Stimulated activated memory B cell treated with anti-CD40 and anti-IgM and Interleukin-4, amounts not matched to agents 10 μg/mL and 1 μg/mL and 100 μg/mL, for 72 hours (primary cell): ENCODE results near the gene RAB3IL1.
"Not testable (repeated sequence)": the region's sequence is repeated elsewhere in the genome, so short reads cannot be mapped to it uniquely, and the experiment has no call there.

ENCODE experiments used
- ATAC-seq: fragments of 150-1000 bp; cut with Tn5 transposase; 2 replicates; pipeline ENCODE4 v1.10.0; 2021
- H3K27ac Mint-ChIP-seq: one replicate; pipeline ENCODE4 v1.8.0; 2022; ENCODE audit warnings: mild to moderate bottlenecking, mixed read lengths
- H3K27me3 Mint-ChIP-seq: one replicate; pipeline ENCODE4 v1.8.0; 2022; ENCODE audit warnings: mixed read lengths
- H3K36me3 Mint-ChIP-seq: one replicate; pipeline ENCODE4 v1.8.0; 2022; ENCODE audit warnings: mixed read lengths
- H3K4me1 Mint-ChIP-seq: one replicate; pipeline ENCODE4 v1.8.0; 2022; ENCODE audit warnings: mixed read lengths
- H3K4me3 Mint-ChIP-seq: one replicate; pipeline ENCODE4 v1.8.0; 2022; ENCODE audit warnings: mild to moderate bottlenecking, moderate library complexity, mixed read lengths
- H3K9me3 Mint-ChIP-seq: one replicate; pipeline ENCODE4 v1.8.0; 2022; ENCODE audit warnings: mixed read lengths

Gene RAB3IL1

GRCh38 chr11:61892085-61892370, 25.3 kb downstream of the RAB3IL1 start:
- peaks cover 7% of the 10 kb centered on the region for H3K36me3 Mint-ChIP-seq
- H3K4me1 Mint-ChIP-seq: peaks cover 43% of the 10 kb centered on the region
- peak overlapping the region; percentile 65 for H3K27ac Mint-ChIP-seq
- peaks cover 4% of the 10 kb centered on the region for H3K9me3 Mint-ChIP-seq
- H3K27me3 Mint-ChIP-seq: no peaks in the 10 kb centered on the region
- ATAC-seq: peak; percentile 86
- peak overlapping the region; percentile 78 for H3K4me3 Mint-ChIP-seq

DNA sequence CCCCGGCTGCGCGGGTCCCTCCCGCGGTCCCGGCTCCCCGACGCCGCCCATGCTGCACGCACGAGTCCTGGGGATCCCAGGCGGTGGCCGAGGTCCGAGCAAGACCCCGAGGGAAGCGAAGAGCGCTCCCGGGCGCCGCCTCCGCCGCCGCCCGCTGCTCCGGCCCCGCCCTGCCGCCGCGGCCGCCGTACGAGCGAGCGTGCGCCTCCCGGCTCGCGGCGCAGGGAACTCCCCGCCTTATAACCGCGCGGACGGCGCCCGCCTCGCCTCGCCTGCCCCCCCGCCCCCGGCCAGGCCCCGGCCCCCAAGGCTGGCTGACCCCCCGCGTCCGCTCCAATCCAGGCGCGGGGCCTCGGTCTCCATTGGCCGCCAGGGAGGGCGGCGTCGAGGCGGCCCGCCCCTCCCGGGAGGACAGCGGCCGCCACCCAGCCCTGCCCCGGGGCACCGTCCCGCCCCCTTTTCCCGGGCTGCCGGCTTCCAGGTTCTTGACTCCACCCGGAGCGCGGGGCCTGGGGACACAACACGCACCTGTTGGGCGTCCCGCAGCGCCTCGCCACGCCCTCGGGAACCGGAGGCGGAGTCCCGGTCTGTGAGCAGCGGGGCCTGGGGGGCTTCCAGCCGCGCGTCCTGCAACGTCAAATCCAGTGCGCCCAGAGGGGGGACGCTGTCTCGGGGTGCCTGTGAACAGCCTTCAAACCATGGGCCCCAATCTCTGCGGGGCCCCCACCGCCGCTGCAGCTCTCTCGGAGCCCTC, 25.9 kb downstream of the RAB3IL1 start, which contains the start of gene FADS3:
Gene FADS3, minus strand, starts transcription at position 215 of the 754 bp plus-strand sequence. Its CDS starts 164 bp downstream, at position 51.
- H3K4me1 Mint-ChIP-seq: peaks cover 43% of the 10 kb centered on the region
- peaks cover 4% of the 10 kb centered on the region for H3K9me3 Mint-ChIP-seq
- no peaks in the 10 kb centered on the region for H3K27me3 Mint-ChIP-seq
- peak within 1 kb of the TSS; percentile 83 for H3K4me3 Mint-ChIP-seq
- peak within 1 kb of the TSS; percentile 84 for H3K27ac Mint-ChIP-seq
- peaks cover 12% of the 10 kb centered on the region for H3K36me3 Mint-ChIP-seq
- peak; percentile 85 for ATAC-seq

DNA sequence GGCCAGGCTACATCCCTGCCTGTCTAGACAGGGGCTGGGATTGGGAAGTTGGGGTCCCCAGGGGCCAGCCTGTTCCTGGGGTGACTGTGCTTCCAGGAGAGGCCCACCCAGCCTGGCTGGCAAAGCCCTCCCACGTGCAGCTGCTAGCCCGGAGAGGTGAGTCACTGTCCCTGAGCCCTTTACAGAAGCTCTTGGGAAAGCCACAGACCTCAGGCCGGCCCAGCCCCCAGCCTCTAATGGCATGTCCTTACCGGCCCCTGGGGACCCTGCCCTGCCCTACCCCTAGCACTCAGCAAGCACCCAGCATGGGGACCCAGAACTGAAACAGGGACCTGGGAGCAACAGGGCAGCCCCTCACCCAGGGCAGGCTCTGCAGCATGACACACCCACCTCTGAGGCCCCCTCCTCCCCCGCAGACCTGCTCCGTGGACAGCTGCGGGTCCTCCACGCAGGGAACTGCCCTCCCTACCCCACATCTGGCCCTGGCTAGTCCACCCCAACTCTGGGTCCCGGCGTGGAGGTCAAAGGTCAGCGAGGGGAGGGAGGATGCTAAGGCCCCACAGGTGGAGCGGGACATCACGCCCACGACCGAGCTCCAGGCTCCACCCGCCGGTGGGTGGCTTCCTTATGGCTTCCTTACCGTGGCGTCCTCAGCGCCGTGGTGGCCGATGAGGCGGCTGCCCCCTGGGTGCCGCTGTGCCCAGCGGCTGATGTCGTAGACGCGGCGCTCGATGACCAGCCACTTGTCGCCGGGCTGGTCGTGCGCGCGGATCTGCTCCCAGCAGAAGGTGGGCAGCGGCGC, 26.6 kb downstream of the RAB3IL1 start:
- Mint-ChIP-seq H3K27ac (peak overlapping the region; percentile 84), H3K4me1 (peaks cover 41% of the 10 kb centered on the region)
- ATAC-seq: peak; percentile 22

GRCh38 chr11:61889831-61890230, 27.5 kb downstream of the RAB3IL1 start:
- ATAC-seq: no peak
- Mint-ChIP-seq H3K27ac (no peak overlapping the region), H3K9me3 (peaks cover 4% of the 10 kb centered on the region), H3K4me3 (peak overlapping the region; percentile 83), H3K4me1 (peaks cover 50% of the 10 kb centered on the region), H3K36me3 (peaks cover 14% of the 10 kb centered on the region), H3K27me3 (no peaks in the 10 kb centered on the region)

More for the DNA sequence above, 26.6 kb downstream of the RAB3IL1 start:
- peaks cover 4% of the 10 kb centered on the region for H3K9me3 Mint-ChIP-seq
- H3K4me3 Mint-ChIP-seq: peak overlapping the region; percentile 83
- H3K27me3 Mint-ChIP-seq: no peaks in the 10 kb centered on the region
- H3K36me3 Mint-ChIP-seq: peaks cover 14% of the 10 kb centered on the region

DNA sequence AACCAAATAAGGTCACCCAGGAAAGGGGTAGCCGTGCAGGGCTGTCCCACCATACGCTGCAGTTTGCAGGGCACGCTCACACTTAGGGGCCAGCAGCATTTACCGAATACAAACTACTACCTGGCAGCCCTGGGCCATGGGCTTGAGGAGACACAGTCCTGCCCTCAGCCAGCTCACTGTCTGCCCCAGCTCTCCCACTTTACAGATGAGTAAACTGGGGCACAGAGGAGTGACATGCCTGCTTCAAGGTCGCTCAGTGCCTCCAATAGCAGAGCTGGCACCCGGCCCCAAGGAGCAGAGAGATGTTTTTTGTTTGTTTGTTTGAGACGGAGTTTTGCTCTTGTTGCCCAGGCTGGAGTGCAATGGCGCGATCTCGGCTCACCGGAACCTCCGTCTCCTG, 28.8 kb downstream of the RAB3IL1 start:
- Mint-ChIP-seq H3K27me3 (no peaks in the 10 kb centered on the region), H3K4me3 (no peak overlapping the region), H3K36me3 (peaks cover 17% of the 10 kb centered on the region), H3K4me1 (peaks cover 59% of the 10 kb centered on the region), H3K9me3 (peaks cover 4% of the 10 kb centered on the region), H3K27ac (no peak overlapping the region)
- ATAC-seq: no peak

DNA sequence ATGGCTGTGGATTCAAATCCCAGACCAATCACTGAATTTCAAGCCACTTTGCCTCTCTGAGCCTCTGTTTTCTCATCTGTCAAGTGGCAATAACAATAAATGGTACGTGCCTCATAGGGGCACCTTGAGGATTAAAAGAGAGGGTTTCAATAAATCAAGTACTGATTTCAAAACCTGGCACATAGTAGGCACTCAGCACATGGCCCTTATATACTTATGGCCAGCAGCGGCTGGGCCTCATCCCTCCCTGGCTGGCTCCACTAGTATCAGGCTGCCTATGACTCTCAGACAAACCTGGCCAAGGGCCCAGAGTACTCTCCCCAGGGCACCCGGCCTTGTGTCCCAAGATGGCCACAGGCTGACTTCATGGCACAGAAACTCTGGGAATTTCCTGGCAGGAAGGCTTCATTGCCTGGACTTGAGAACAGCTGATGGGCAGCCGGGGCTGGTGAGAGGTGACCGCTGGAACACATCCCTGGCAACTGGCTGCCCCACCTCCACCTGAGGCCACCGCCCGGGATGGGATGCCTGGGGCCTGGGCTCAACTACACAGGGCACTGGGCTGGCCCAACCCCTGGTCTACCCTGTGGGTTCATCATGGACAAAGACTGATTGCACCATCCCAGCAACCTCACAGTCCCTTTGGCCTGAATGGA, 29.4 kb downstream of the RAB3IL1 start:
- Mint-ChIP-seq H3K4me3 (no peak overlapping the region), H3K9me3 (peaks cover 4% of the 10 kb centered on the region), H3K27ac (no peak overlapping the region), H3K4me1 (peaks cover 65% of the 10 kb centered on the region), H3K36me3 (peaks cover 23% of the 10 kb centered on the region), H3K27me3 (no peaks in the 10 kb centered on the region)
- no peak for ATAC-seq

GRCh38 chr11:61886643-61887042, 30.7 kb downstream of the RAB3IL1 start:
- no peak for ATAC-seq
- Mint-ChIP-seq H3K4me3 (no peak overlapping the region), H3K9me3 (peaks cover 4% of the 10 kb centered on the region), H3K27me3 (no peaks in the 10 kb centered on the region), H3K36me3 (peaks cover 23% of the 10 kb centered on the region), H3K4me1 (peaks cover 60% of the 10 kb centered on the region), H3K27ac (no peak overlapping the region)

- no peak overlapping the region for H3K4me3 Mint-ChIP-seq
- ATAC-seq: no peak
- H3K9me3 Mint-ChIP-seq: peaks cover 4% of the 10 kb centered on the region
- peaks cover 65% of the 10 kb centered on the region for H3K4me1 Mint-ChIP-seq
- no peak overlapping the region for H3K27ac Mint-ChIP-seq
- H3K27me3 Mint-ChIP-seq: no peaks in the 10 kb centered on the region
- H3K36me3 Mint-ChIP-seq: peaks cover 23% of the 10 kb centered on the region
These were observed 31.4 kb downstream of the RAB3IL1 start for GRCh38 chr11:61885784-61886580.

DNA sequence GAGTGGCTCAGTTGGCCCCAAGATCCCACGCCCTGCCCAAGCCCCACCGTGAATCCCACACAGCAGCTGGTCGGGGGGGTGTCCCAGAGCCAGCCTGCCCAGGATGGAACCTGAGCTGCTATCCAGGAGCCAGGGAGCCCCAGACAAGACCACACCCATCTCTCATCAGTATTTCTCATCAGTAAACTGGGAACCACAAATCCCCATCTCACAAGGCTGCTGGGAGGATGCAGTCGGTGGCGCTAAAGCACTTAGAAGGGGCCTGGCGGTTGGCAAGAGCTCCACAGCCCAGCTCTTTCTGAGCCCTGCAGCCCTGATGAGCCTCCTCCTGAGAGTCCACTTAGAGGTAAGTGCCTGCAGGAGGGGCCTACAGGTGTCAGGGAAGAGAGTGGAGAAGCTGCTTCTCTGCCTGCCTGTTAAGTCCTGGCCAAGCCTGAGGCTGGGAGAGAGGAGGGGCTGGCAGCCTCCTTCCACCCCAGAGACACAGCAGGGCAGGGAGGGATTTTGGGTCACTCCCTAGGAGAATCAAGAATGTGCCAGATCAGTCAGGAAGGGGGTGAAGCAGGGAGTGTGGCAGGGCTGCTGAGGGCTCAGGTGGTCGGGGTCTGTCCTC, 32.1 kb downstream of the RAB3IL1 start:
- Mint-ChIP-seq H3K27ac (no peak overlapping the region), H3K4me3 (no peak overlapping the region), H3K9me3 (peaks cover 4% of the 10 kb centered on the region), H3K36me3 (peaks cover 23% of the 10 kb centered on the region), H3K27me3 (no peaks in the 10 kb centered on the region), H3K4me1 (peaks cover 65% of the 10 kb centered on the region)
- no peak for ATAC-seq

GRCh38 chr11:61883947-61884346, 33.4 kb downstream of the RAB3IL1 start:
- Mint-ChIP-seq H3K36me3 (peaks cover 23% of the 10 kb centered on the region), H3K4me1 (peaks cover 74% of the 10 kb centered on the region), H3K4me3 (no peak overlapping the region), H3K27ac (peak overlapping the region; percentile 2), H3K9me3 (peaks cover 4% of the 10 kb centered on the region), H3K27me3 (no peaks in the 10 kb centered on the region)
- no peak for ATAC-seq

DNA sequence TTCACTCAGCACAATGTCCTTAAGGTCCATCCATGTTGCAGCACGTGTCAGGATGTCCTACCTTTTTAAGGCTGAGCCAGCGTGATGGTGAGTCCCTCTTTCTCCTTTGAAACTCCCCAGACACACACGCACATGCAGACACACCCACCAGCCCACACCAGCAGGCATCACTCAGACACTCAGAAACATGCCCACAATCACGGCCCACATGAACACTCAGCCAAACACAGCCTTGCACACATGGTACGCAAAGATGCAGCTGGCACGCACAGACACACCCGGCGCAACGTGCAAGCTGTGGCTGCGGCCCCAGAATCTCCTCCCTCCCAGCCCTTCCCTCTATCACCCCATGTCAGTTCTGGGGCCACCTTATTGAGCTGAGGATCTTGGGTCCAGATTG, 34.0 kb downstream of the RAB3IL1 start:
- no peaks in the 10 kb centered on the region for H3K27me3 Mint-ChIP-seq
- H3K4me3 Mint-ChIP-seq: no peak overlapping the region
- peak overlapping the region; percentile 2 for H3K27ac Mint-ChIP-seq

DNA sequence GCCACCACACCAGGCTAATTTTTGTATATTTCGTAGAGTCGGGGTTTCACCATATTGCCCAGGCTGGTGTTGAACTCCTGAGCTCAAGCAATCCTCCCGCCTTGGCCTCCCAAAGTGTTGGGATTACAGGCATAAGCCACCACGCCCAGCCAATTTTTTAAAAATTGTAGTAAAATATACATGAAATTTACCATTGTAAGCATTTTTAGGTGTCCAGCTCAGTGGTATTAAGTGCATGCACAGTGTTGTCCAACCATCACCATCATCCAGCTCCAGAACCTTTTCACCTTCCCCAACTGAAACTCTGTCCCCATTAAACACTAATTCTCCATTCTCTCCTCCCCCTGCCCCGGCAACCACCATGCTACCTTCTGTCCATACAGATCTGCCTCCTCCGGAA, 34.5 kb downstream of the RAB3IL1 start:
- no peaks in the 10 kb centered on the region for H3K27me3 Mint-ChIP-seq
- H3K36me3 Mint-ChIP-seq: peaks cover 27% of the 10 kb centered on the region
- peak overlapping the region; percentile 2 for H3K27ac Mint-ChIP-seq
- peaks cover 4% of the 10 kb centered on the region for H3K9me3 Mint-ChIP-seq
- H3K4me1 Mint-ChIP-seq: peaks cover 73% of the 10 kb centered on the region
- no peak for ATAC-seq
- H3K4me3 Mint-ChIP-seq: no peak overlapping the region

More for the DNA sequence above, 34.0 kb downstream of the RAB3IL1 start:
- Mint-ChIP-seq H3K4me1 (peaks cover 72% of the 10 kb centered on the region), H3K9me3 (peaks cover 4% of the 10 kb centered on the region), H3K36me3 (peaks cover 23% of the 10 kb centered on the region)
- no peak for ATAC-seq

- ATAC-seq, H3K27ac Mint-ChIP-seq, H3K4me3 Mint-ChIP-seq, H3K27me3 Mint-ChIP-seq, H3K9me3 Mint-ChIP-seq: not testable (repeated sequence)
- Mint-ChIP-seq H3K36me3 (peaks cover 26% of the 10 kb centered on the region), H3K4me1 (peaks cover 73% of the 10 kb centered on the region)
These were observed 35.1 kb downstream of the RAB3IL1 start for GRCh38 chr11:61882267-61882666.

DNA sequence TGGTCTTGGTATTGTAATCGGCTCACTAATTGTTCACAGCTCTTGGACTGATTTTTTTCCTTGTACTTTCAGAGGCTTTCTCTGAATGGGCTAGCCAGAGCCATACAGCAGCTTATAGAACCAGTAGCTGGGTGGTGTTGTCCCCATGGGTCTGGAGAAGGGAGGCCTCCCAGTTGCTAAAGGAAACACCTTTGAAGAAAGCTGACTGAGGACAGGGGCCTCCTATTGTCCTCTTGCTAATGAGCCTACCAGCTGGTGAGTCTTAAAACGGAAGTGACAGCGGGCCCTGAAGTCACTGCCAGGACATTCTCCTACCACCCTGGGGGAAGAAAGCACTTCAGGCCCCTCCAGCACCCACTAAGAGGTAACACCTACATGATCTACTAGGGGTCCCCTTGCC, 36.0 kb downstream of the RAB3IL1 start:
- H3K4me1 Mint-ChIP-seq: peaks cover 69% of the 10 kb centered on the region
- peak overlapping the region; percentile 1 for H3K4me3 Mint-ChIP-seq
- no peak for ATAC-seq
- peaks cover 23% of the 10 kb centered on the region for H3K36me3 Mint-ChIP-seq
- H3K9me3 Mint-ChIP-seq: no peaks in the 10 kb centered on the region
- no peaks in the 10 kb centered on the region for H3K27me3 Mint-ChIP-seq
- H3K27ac Mint-ChIP-seq: peak overlapping the region; percentile 90
